Activated CD4-positive, alpha-beta T cell treated with anti-CD3 and anti-CD28 coated beads, Interleukin-2, Interleukin-4, amounts not matched to agents 100 ng/mL and 50 ng/mL, durations not matched to agents 16 hours and 8 hours (primary cell): Measurements from ENCODE around the gene SYNE4.
"Not testable (repeated sequence)": the region's sequence is repeated elsewhere in the genome, so short reads cannot be mapped to it uniquely, and the experiment has no call there.

Experiments
- DNase-seq: peaks from one replicate; pipeline ENCODE4 v3.0.0-alpha.2; 2020; ENCODE audit warnings: low spot score

The SYNE4 gene

GRCh38 chr19:35990156-35990555, 18.5 kb downstream of the SYNE4 start:
- no peak for DNase-seq

GRCh38 chr19:35988824-35989223, 19.8 kb downstream of the SYNE4 start:
- no peak for DNase-seq

- DNase-seq = no peak
Observed at GRCh38 chr19:35987571-35987896, 21.1 kb downstream of the SYNE4 start.

- no peak for DNase-seq
Observed at GRCh38 chr19:35986664-35987570, 21.7 kb downstream of the SYNE4 start.

GRCh38 chr19:35986111-35986510, 22.5 kb downstream of the SYNE4 start:
- DNase-seq = no peak

GRCh38 chr19:35983177-35983576, 25.4 kb downstream of the SYNE4 start:
- DNase-seq = no peak

- not testable (repeated sequence) for DNase-seq
Observed at GRCh38 chr19:35980997-35981396, 27.6 kb downstream of the SYNE4 start.

- no peak for DNase-seq
Observed at GRCh38 chr19:35978832-35979365, 29.7 kb downstream of the SYNE4 start.

- DNase-seq = no peak
Observed at GRCh38 chr19:35978271-35978670, 30.3 kb downstream of the SYNE4 start.

GRCh38 chr19:35977446-35978222, 31.0 kb downstream of the SYNE4 start:
- peak; percentile 31 for DNase-seq

- DNase-seq = no peak
Observed at GRCh38 chr19:35975608-35976214, 32.9 kb downstream of the SYNE4 start.

GRCh38 chr19:35973487-35973886, 35.1 kb downstream of the SYNE4 start:
- DNase-seq = no peak

GRCh38 chr19:35966771-35967170, 41.8 kb downstream of the SYNE4 start:
- DNase-seq = no peak

- DNase-seq = peak; percentile 17
Observed at GRCh38 chr19:35963514-35963913, 45.1 kb downstream of the SYNE4 start.

- DNase-seq = no peak
Observed at GRCh38 chr19:35960432-35960972, 48.1 kb downstream of the SYNE4 start.

GRCh38 chr19:35959968-35960320, 48.7 kb downstream of the SYNE4 start:
- DNase-seq = no peak

- peak; percentile 39 for DNase-seq
Observed at GRCh38 chr19:35959040-35959967, 49.3 kb downstream of the SYNE4 start.

GRCh38 chr19:35958660-35959039, 50.0 kb downstream of the SYNE4 start:
- no peak for DNase-seq

- DNase-seq = not testable (repeated sequence)
Observed at GRCh38 chr19:35957411-35957810, 51.2 kb downstream of the SYNE4 start.

- no peak for DNase-seq
Observed at GRCh38 chr19:35955881-35956634, 52.6 kb downstream of the SYNE4 start.
